HG03139 (cell line): ENCODE measurements around the gene THAP4.
"Not testable (repeated sequence)": the region's sequence is repeated elsewhere in the genome, so short reads cannot be mapped to it uniquely, and the experiment has no call there.

Source experiments
- ATAC-seq: cut with Tn5 transposase; IDR thresholded peaks from one replicate; pipeline ENCODE4 v1.9.1; 2021; ENCODE audit not compliant: unreplicated experiment

The THAP4 gene

GRCh38 chr2:241666627-241667400 is 29.9 kb upstream of the THAP4 start:
- no peak for ATAC-seq

- no peak for ATAC-seq
Measured at GRCh38 chr2:241665731-241666440, 28.9 kb upstream of the THAP4 start.

DNA sequence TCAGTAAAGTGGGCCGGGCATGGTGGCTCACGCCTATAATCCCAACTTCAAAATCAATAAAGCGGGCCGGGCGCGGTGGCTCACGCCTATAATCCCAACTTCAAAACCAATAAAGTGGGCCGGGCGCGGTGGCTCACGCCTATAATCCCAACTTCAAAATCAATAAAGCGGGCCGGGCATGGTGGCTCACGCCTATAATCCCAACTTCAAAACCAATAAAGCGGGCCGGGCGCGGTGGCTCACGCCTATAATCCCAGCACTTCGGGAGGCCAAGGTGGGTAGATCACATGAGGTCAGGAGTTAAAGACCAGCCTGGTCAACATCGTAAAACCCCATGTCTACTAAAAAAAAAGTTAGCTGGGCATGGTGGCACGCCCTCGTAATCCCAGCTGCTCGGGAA is 25.8 kb upstream of the THAP4 start:
- ATAC-seq, result not testable (repeated sequence)

DNA sequence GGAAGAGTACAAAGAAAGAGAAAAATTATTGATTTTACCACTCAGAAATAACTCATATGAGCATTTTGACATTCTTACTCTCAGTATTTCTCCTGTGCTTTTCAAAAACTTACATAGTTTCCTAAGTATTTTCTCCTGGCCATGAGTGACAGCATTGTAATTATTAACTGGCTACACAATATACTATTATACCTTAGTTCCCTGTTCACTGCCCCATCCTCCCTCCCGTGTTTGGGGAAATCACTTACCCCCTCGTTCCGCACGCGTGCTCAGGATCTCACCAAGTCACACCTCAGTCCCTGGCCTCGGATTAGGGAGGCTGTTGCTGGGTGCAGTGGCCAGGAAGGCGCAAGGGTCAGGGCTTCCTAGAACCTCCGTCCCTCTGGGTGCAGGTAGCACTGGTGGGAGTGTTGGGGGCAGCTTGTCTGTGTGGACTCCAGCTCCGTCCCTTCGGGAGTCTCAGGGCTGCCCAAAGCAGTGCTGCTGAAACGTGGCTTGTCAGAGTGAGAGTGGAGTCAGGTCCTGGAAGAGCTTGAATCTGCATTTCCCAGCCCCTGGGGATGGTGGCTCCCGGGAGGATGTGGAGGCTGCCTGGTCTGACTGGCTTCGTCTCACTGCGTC is 23.7 kb upstream of the THAP4 start:
- ATAC-seq, result no peak

DNA sequence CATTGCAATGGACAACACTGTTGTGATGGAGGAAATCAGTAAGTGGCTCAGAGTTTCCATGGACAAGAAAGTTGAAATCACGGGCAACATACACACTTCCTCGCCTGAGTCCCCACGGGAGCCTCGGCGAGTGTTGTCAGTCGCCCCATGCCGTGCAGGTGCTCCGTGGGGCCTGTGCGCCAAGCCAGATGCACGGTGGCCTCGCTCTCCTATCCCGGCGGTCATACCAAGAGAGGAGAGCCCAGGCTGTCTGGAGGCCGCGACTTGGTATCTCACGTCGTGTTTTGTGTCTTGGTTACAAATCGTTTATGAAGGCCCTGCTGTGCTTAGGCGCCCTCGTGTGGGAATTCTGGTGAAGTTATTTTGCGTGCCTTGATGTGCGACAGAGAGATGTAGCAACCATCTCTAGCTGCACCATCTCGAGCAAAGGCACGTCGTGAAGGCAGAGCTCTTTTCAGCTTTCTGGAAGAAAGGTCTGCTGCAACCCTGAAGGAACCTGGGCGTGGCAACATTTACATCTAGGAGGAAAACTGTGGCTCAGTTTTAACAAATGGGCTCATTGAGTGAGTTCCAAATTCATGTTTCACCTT is 22.3 kb upstream of the THAP4 start:
- ATAC-seq, result no peak

GRCh38 chr2:241658296-241658695 is 21.3 kb upstream of the THAP4 start:
- no peak for ATAC-seq

GRCh38 chr2:241657786-241658254 is 20.9 kb upstream of the THAP4 start:
- ATAC-seq, result no peak

DNA sequence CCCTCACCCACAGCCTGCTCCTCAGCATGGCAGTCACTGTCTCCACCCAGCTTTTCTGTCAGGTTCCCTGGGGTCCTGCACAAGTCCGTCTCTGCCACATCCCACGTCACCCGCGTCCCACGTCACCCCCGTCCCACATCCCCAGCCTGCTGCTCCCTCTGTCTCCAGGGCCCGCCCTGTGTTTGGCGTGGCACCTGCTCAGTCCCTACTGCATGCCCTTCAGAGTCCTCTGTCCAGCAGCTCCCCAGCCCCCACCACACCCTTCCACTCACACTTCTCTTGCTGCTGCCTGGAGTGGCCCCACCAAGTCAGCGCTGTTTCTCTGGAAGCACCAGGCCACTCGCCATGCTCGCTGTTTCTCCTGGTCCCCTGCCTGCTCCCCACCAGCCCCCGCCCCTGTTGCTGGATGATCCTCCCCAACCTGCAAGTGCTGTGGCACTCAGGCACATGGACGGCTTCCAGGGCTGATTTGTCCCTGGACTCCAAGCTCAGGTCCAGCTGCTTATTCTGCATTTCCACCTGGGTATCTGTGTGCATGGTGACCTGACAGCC is 19.3 kb upstream of the THAP4 start:
- no peak for ATAC-seq

DNA sequence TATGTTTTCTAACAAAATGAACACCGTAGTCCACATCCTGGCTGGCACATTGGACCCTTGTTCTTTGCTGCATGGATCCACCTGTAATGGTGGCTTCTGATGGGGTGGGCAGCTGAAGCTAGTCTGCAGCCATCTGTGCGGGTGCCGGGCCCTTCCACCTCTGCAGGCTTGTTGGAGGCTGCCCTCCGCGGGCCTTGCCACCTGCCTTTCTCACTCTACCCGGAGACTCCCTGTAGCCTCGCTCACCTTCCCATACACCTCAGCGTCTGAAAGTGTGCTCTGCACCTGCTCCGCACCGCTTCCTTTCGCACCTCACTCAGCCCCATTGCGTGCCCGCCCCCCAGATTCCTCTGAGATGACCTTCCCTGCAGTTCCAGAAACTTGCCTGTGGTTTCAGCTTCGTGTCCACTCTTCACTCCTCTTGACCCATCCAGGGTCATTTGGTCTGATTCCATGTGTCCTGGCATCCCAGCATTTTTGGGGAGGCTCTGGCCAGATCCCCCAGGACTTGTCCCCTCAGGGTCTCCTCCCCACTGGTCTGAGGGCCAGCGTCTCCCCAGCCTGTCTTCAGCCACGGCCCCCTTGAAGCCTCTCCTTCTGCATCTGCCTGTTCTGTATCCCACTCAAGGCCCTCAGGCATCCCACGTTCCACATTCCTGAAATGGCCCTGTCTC is 18.7 kb upstream of the THAP4 start:
- no peak for ATAC-seq

DNA sequence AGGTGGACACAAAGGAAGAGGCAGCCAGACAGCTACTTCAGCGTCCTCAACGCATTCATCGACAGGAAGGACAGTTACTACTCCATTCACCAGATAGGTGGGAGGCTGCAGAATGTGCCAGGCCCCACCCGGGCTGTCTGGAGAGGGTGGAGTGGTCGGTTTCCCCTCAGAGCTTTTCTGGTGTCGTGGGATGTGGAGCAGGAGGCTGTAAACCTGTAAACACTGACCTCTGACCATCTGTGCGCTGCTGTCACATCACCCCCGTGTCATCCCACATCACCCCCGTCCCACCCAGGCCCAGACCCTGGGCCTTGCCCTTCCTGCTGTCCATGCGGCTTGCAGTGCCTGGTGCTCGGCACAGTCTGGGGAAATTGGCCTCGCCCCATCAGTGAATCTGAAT is 17.6 kb upstream of the THAP4 start:
- ATAC-seq, result no peak

- no peak for ATAC-seq
Measured at GRCh38 chr2:241653210-241653750, 16.3 kb upstream of the THAP4 start.

GRCh38 chr2:241652722-241653121 is 15.8 kb upstream of the THAP4 start:
- ATAC-seq, result no peak

GRCh38 chr2:241652142-241652541 is 15.2 kb upstream of the THAP4 start:
- ATAC-seq, result no peak

GRCh38 chr2:241649927-241650326 is 13.0 kb upstream of the THAP4 start:
- ATAC-seq, result no peak

DNA sequence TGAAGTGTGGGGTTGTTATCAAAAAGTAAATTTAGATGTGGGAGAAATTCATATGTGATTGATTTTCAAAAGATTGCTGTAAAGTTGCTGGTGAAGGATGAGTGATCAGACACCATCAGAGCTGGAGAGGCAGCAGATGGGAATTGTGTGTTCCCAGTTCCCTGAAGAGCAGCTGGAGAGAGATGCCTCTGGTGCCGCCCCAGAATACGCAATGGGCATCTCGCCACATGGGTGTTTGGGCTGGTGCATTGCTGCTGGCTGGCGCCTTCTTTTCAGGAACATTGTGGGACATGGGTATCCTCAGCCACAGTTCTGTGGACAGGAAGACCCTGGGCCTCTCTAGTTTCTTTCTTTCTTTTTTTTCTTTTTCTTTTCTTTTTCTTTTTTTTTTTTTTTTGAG is 12.4 kb upstream of the THAP4 start:
- no peak for ATAC-seq

GRCh38 chr2:241648453-241648852 is 11.5 kb upstream of the THAP4 start:
- ATAC-seq, result no peak

DNA sequence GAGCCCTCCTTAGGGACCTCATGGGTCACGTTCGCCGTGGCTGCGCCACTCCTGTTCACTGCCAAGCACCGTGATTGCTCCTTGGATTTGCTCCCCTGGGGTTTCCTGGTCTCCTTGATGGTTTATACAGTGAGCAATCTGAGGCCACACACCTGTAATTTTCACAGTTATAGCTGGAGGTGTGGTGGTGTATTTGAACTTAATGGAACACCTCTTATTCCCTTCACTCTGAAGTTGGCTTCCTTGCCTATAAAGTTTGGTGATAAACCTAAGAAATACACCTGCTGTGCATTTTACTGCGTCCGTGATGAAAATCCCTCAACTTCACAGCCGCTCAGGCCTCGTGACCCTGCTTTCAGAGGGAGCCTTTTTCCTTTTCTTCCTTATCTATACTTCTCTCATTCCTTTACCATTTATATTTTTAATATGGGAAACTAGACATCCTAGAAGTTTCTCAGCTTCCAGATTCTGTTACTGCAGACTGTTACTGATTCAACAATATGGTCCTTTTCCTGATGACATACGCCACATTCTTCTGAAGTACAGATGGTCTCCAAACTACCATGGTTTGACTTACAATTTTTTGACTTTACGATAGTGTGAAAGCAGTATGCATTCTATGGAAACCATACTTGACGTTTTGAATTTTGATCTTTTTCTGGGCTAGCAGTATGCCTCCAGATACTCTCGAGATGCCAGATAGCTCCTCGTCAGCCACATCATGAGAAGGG is 9.1 kb upstream of the THAP4 start:
- ATAC-seq, result no peak

- no peak for ATAC-seq
Measured at GRCh38 chr2:241645056-241645914, 8.3 kb upstream of the THAP4 start.

DNA sequence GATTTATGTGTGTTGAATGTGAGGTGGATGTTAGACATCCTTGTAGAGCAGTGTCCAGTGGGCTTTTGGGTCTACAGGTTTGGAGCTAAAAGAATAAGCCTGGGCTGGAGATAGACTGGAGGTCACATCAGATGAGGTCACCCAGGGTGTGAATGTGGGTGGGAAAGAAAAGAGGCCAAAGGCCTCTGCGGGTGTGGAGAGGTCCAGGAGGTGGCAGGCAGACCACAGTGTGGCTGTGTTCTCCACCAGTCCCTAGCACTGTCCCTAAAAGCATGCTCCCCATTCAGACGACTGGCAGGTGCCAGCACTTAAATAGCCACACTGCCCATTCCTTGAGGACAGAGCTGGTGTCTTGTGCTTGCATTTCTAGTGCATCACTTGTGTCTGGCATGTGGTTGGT is 4.7 kb upstream of the THAP4 start:
- ATAC-seq, result no peak
